HAP-1 (cell line): ENCODE results near the gene ERC2.

Experiments
- DNase-seq, 2 experiments: peaks; one replicate each; pipeline ENCODE4 v3.0.0-alpha.2; 2016 to 2020; ENCODE audit warnings: low spot score in 2 of 2
- H3K27me3 ChIP-seq: fragments of 250-450 bp; sonication (Bioruptor Pico); 2 replicates; pipeline ENCODE4 v1.5.1; 2020; ENCODE audit warnings: low read depth, mild to moderate bottlenecking, moderate library complexity
- H3K36me3 ChIP-seq: fragments of 250-450 bp; sonication (Bioruptor Pico); replicated peaks from 2 replicates; pipeline ENCODE4 v1.5.1; 2020; ENCODE audit warnings: mild to moderate bottlenecking
- H3K4me1 ChIP-seq: fragments of 250-450 bp; sonication (Bioruptor Pico); 2 replicates; pipeline ENCODE4 v1.5.1; 2020; ENCODE audit warnings: mild to moderate bottlenecking
- H3K4me3 ChIP-seq: fragments of 250-450 bp; sonication (Bioruptor Pico); 2 replicates; pipeline ENCODE4 v1.5.1; 2020; ENCODE audit warnings: mild to moderate bottlenecking, moderate library complexity
- H3K9me3 ChIP-seq: fragments of 250-450 bp; sonication (Bioruptor Pico); 2 replicates; pipeline ENCODE4 v1.5.1; 2020; ENCODE audit warnings: mild to moderate bottlenecking, moderate library complexity
- in situ Hi-C: fragments of 300-500 bp; cut with MboI; formaldehyde crosslinking; loops from 3 replicates; pipeline ENCODE4 v1.14.3; 2020; ENCODE audit warnings: low sequenced_read_pairs, inconsistent platforms, mixed read lengths

The ERC2 gene

GRCh38 chr3:55742022-55742831 lies 726.0 kb downstream of the ERC2 start:
- Histone ChIP-seq H3K27me3 (no peaks in the 10 kb centered on the region), H3K9me3 (no peaks in the 10 kb centered on the region), H3K4me3 (no peak overlapping the region), H3K36me3 (no peaks in the 10 kb centered on the region), H3K4me1 (peaks cover 9% of the 10 kb centered on the region)
- in situ Hi-C loops, result loop anchor here (25.0 kb wide), 1 partner anchor 880 kb away; no protein-coding TSS in a partner anchor
- peak; percentile 14 to 16 for DNase-seq

DNA sequence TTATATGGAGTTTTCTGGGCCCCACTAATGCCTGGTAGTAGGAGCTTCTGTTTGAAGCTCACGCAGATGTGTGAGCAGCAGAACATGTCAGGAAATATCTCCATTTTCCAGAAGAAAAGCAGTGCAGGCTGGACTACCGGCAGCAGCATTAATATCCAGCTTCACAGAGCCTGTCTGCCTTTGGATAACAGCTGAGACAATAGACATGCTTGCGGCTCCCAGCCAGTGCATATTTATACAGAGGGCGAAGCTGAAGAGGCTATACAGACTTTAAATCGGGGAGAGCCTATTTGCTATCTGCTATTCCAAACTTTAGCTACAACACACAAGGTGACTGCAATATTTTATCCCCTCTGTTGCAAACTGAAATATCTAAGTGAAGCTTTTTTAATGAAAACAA lies 731.1 kb downstream of the ERC2 start:
- Histone ChIP-seq H3K4me3 (no peak overlapping the region), H3K36me3 (no peaks in the 10 kb centered on the region), H3K4me1 (peaks cover 4% of the 10 kb centered on the region), H3K9me3 (no peaks in the 10 kb centered on the region), H3K27me3 (peaks cover 2% of the 10 kb centered on the region; the same call in 1 of the 2 replicates)
- in situ Hi-C loops, result loop anchor here (25.0 kb wide), 1 partner anchor 875 kb away; no protein-coding TSS in a partner anchor
- no peak for DNase-seq

DNA sequence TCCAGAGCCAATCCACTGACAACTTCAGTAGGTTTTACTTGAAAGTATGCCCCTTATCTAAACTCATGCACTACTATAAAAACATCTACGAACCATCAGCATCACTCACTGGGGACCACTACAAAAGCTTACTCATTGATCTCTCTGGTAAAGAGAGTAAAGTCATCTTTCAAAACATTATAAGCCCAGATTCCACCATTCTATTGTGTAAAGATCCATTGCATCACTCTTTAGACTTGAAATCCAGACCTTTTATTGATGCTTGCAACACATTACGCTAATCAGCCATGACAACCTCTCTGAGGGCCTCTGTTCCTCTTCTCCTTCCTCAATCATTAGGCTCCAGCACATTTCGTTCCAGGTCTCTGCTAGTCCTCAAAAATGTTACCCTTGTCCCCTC lies 732.3 kb downstream of the ERC2 start:
- DNase-seq, result no peak
- no peaks in the 10 kb centered on the region for H3K36me3 ChIP-seq
- no peaks in the 10 kb centered on the region for H3K9me3 ChIP-seq
- peaks cover 2% of the 10 kb centered on the region; the same call in 1 of the 2 replicates for H3K27me3 ChIP-seq
- H3K4me1 ChIP-seq, result no peaks in the 10 kb centered on the region
- in situ Hi-C loops, result loop anchor here (25.0 kb wide), 1 partner anchor 874 kb away; no protein-coding TSS in a partner anchor
- H3K4me3 ChIP-seq, result no peak overlapping the region

DNA sequence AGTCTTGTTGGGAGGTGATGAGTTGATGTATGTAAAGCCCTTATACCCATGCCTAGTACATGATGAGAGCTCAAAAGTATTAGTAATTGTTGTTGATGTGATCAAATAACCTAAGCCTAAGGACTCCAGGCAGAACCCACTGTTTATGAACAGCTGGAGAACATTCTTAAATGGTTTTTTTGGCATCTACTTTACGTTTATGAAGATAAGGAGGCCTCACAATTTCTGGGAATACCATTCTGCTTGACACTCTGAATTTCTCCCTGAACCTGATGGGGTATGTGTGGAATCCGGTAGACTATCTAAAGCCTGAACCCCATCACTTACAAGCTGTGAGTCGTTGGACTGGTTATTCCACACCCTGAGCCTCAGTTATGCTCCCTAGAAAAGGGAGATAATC lies 736.5 kb downstream of the ERC2 start:
- no peaks in the 10 kb centered on the region for H3K4me1 ChIP-seq
- in situ Hi-C loops, result loop anchor here (25.0 kb wide), 1 partner anchor 869 kb away; no protein-coding TSS in a partner anchor
- peaks cover 2% of the 10 kb centered on the region; the same call in 1 of the 2 replicates for H3K27me3 ChIP-seq
- H3K4me3 ChIP-seq, result no peak overlapping the region
- H3K36me3 ChIP-seq, result no peaks in the 10 kb centered on the region
- DNase-seq, result no peak
- H3K9me3 ChIP-seq, result no peaks in the 10 kb centered on the region

DNA sequence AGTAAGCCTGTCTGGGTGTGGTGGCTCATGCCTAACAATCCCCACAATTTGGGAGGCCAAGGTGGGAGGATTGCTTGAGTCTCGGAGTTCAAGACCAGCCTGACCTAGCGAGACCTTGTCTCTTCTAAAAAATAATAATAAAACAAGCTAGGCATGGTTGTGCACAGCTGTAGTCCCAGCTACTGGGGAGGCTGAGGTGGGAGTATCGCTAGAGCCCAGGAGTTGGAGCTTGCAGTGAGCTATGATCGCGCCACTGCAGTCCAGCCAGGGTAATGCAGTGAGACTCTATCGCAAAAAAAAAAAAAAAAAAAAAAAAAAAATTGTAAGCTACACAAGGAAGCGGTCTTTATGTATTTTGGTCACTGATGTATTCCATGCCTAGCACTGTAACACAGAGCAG lies 738.7 kb downstream of the ERC2 start:
- Histone ChIP-seq H3K36me3 (no peaks in the 10 kb centered on the region), H3K27me3 (no peaks in the 10 kb centered on the region), H3K4me3 (no peak overlapping the region), H3K4me1 (no peaks in the 10 kb centered on the region), H3K9me3 (no peaks in the 10 kb centered on the region)
- in situ Hi-C loops, result loop anchor here (10.0 to 25.0 kb wide), 2 partner anchors 245 to 867 kb away; partner anchors contain the start of gene WNT5A
- DNase-seq, result no peak

- Histone ChIP-seq H3K4me3 (no peak overlapping the region), H3K4me1 (no peaks in the 10 kb centered on the region), H3K36me3 (no peaks in the 10 kb centered on the region), H3K27me3 (no peaks in the 10 kb centered on the region), H3K9me3 (no peaks in the 10 kb centered on the region)
- DNase-seq, result no peak
- in situ Hi-C loops, result loop anchor here (10.0 to 25.0 kb wide), 2 partner anchors 244 to 866 kb away; partner anchors contain the start of gene WNT5A
Observed at GRCh38 chr3:55728461-55729100, 739.7 kb downstream of the ERC2 start.

DNA sequence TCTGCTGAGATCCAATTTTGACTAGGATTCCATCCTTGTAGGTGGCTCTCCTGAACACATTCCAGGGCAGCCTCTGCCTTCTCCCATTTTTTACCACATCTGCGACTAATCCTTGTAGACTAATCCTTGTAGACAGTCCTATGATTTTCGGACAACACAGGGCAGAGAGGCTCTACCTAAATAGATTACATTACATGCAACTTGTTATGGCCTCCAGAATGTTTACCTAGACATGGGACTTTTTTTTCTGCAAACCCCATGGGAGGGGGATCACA lies 741.8 kb downstream of the ERC2 start:
- no peaks in the 10 kb centered on the region for H3K9me3 ChIP-seq
- DNase-seq, result no peak
- no peaks in the 10 kb centered on the region for H3K27me3 ChIP-seq
- no peaks in the 10 kb centered on the region for H3K4me1 ChIP-seq
- in situ Hi-C loops, result loop anchor here (10.0 to 25.0 kb wide), 2 partner anchors 242 to 864 kb away; partner anchors contain the start of gene WNT5A
- H3K36me3 ChIP-seq, result no peaks in the 10 kb centered on the region
- no peak overlapping the region for H3K4me3 ChIP-seq

DNA sequence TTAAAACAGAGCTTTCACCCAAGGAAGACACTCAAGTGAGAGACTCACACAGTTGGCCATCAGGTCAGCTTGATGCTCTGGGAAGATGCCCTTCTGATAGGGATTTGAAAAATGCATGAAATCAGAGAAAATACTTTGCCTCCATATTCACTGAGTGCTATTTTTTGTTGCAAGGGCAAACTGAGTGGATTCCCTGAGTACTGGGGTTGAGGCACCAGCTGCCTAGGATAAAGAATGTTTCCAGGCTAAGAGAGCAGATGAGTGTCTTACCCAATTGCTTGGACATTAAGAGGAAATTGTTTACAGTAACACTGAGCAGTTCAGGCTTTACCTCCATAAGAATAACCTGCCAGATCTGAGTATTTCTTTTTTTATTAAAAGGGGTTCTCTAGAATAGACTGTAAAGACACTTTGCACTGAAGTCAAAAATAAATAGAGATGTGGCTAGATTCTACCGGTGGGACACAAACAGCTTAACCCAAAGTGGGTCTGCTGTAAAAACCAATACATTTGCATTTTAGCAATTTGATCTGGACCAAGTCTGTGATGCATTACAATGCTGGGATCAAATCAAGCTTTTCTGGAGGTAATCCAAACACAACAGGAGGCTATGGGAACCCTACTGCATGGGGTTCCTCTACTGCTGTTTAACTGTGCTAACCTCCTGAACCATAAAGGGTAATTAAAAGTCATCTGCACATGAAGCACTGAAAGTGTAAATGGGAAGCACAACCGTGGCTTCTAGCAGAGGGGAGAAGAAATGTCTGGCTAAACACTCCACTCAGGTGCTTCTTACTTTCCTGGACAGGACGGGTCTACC lies 742.4 kb downstream of the ERC2 start:
- Histone ChIP-seq H3K9me3 (no peaks in the 10 kb centered on the region), H3K4me1 (no peaks in the 10 kb centered on the region), H3K27me3 (no peaks in the 10 kb centered on the region), H3K36me3 (no peaks in the 10 kb centered on the region), H3K4me3 (no peak overlapping the region)
- in situ Hi-C loops, result loop anchor here (10.0 to 25.0 kb wide), 2 partner anchors 241 to 864 kb away; partner anchors contain the start of gene WNT5A
- DNase-seq, result no peak

DNA sequence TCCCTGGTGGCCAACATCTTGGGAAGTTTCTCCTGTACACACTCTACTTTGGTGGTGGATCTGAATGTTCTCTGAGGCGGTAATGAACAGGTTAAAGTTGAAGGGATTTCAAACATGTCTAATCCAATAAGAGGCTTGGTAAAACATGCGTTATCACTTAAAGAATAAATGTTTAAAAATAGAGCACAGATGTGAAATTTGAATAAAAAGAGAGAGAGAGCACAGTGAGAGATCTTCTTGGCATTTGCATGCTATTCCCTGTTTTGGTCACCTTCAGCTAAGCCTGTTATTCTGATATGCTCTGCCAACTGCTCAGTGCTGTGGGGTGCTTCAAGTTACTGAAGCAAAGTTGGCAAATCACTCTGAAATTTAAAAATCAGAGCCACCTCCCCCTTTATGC lies 743.4 kb downstream of the ERC2 start:
- no peak for DNase-seq
- H3K36me3 ChIP-seq, result no peaks in the 10 kb centered on the region
- H3K27me3 ChIP-seq, result no peaks in the 10 kb centered on the region
- no peaks in the 10 kb centered on the region for H3K9me3 ChIP-seq
- H3K4me1 ChIP-seq, result no peaks in the 10 kb centered on the region
- in situ Hi-C loops, result loop anchor here (10.0 to 25.0 kb wide), 2 partner anchors 240 to 863 kb away; partner anchors contain the start of gene WNT5A
- no peak overlapping the region for H3K4me3 ChIP-seq

DNA sequence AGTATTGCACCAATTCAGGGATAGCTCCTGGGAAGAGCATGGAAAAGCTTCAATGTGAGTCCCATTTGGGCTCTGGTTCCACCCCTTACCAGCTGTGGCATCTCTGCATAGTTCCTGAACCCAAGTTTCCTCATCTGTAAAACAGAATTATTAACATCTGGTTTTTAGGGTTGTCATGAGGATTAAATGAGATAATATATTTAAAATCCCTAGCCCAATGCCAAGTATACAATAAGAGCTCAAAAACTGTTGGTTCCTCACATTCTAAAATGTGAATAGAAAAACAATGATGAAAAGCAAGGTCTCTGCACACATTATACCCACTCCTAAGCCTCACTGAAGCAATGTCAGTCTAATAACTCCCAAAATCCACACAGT lies 743.9 kb downstream of the ERC2 start:
- Histone ChIP-seq H3K4me1 (no peaks in the 10 kb centered on the region), H3K36me3 (no peaks in the 10 kb centered on the region), H3K4me3 (no peak overlapping the region), H3K27me3 (no peaks in the 10 kb centered on the region), H3K9me3 (no peaks in the 10 kb centered on the region)
- DNase-seq, result no peak
- in situ Hi-C loops, result loop anchor here (10.0 kb wide), 1 partner anchor 240 kb away; the partner anchor contains the start of gene WNT5A

DNA sequence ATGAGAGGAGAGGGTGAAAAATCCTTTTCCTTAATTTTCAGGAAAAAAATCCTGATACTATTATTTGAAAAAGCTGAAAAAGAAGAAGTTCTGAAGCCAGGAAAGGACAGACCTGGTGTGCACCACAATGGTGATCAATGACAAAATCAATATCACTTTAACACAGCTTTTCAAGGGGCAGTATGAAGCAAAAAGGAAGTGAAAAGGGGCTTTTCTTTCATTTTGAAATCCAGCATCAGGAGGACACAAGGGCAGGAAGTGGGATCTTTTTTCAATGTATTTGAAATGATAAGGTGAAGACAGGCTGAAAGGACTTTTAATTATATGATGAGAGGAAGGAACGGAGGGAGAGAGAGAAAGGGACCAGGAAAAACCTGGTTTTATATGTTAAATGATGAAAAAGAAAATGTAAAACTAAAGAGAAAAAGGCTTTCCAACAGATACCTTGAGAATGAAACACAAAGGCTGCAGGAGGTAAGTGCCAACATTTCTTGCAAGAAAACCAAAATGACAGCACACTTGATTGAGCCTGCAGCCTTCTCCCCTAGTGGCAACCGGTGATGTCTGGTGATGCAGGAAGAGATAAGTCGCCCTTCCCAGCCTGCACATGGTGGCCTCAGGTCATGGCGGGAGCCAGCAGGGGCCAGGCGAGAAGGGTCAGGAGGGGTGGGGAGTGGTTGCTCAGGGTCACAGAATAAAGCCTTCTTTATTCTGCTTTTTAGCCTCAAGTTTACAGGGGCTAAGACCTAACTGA lies 744.4 kb downstream of the ERC2 start:
- DNase-seq, result no peak
- no peaks in the 10 kb centered on the region for H3K36me3 ChIP-seq
- H3K4me1 ChIP-seq, result no peaks in the 10 kb centered on the region
- H3K9me3 ChIP-seq, result no peaks in the 10 kb centered on the region
- H3K4me3 ChIP-seq, result no peak overlapping the region
- in situ Hi-C loops, result loop anchor here (10.0 kb wide), 1 partner anchor 239 kb away; the partner anchor contains the start of gene WNT5A
- H3K27me3 ChIP-seq, result no peaks in the 10 kb centered on the region

- peak in 1 of 2 experiments; percentile 42 for DNase-seq
- no peak overlapping the region for H3K4me3 ChIP-seq
Observed at GRCh38 chr3:55721716-55722484, 746.4 kb downstream of the ERC2 start.

More at GRCh38 chr3:55721716-55722484, 746.4 kb downstream of the ERC2 start:
- no peaks in the 10 kb centered on the region for H3K9me3 ChIP-seq
- in situ Hi-C loops, result loop anchor here (10.0 kb wide), 1 partner anchor 237 kb away; the partner anchor contains the start of gene WNT5A
- no peaks in the 10 kb centered on the region for H3K4me1 ChIP-seq
- no peaks in the 10 kb centered on the region for H3K36me3 ChIP-seq
- H3K27me3 ChIP-seq, result no peaks in the 10 kb centered on the region
